Naive B cell (primary cell): Measurements from ENCODE around the gene SUSD5. TPM values are rescaled to one million over a fixed set of nuclear protein-coding genes. Genes with fewer than 3 reads are reported as not detected.
"Not testable (repeated sequence)": the region's sequence is repeated elsewhere in the genome, so short reads cannot be mapped to it uniquely, and the experiment has no call there.

Experiments used
- ATAC-seq, 2 donors: fragments of 150-1000 bp; cut with Tn5 transposase; 2 replicates each; pipeline ENCODE4 v1.10.0; 2021; ENCODE audit warnings: low read depth in 2 of 2, mild to moderate bottlenecking in 2 of 2, moderate library complexity in 2 of 2
- DNase-seq: peaks from one replicate; pipeline ENCODE4 v3.0.0; 2022
- H3K27ac Mint-ChIP-seq, 6 donors: one replicate each; pipeline ENCODE4 v1.8.0; 2020 to 2022; ENCODE audit warnings: mild to moderate bottlenecking in 6 of 6, mixed read lengths in 6 of 6, moderate library complexity in 5 of 6, inconsistent platforms in 2 of 6
- H3K27me3 Mint-ChIP-seq, 3 donors: one replicate each; pipeline ENCODE4 v1.8.0; 2021 to 2022; ENCODE audit warnings: mixed read lengths in 3 of 3, mild to moderate bottlenecking in 1 of 3
- H3K36me3 Mint-ChIP-seq, 2 donors: one replicate each; pipeline ENCODE4 v1.8.0; 2020 to 2022; ENCODE audit warnings: mixed read lengths in 2 of 2, inconsistent platforms in 1 of 2, mild to moderate bottlenecking in 1 of 2
- H3K4me1 Mint-ChIP-seq, 3 donors: one replicate each; pipeline ENCODE4 v1.8.0; 2020 to 2022; ENCODE audit warnings: mixed read lengths in 3 of 3, inconsistent platforms in 1 of 3, mild to moderate bottlenecking in 1 of 3, moderate library complexity in 1 of 3
- H3K4me3 Mint-ChIP-seq, 8 donors: one replicate each; pipeline ENCODE4 v1.8.0; 2020 to 2022; ENCODE audit warnings: mild to moderate bottlenecking in 8 of 8, mixed read lengths in 8 of 8, moderate library complexity in 8 of 8, inconsistent platforms in 2 of 8
- H3K9me3 Mint-ChIP-seq, 7 donors: one replicate each; pipeline ENCODE4 v1.8.0; 2020 to 2022; ENCODE audit warnings: mixed read lengths in 7 of 7, mild to moderate bottlenecking in 5 of 7, inconsistent platforms in 2 of 7, moderate library complexity in 1 of 7
- polyA plus RNA-seq, 6 donors: library from polyadenylated mRNA; unstranded; fragments of 300-500 nt; fragmentation: Illumina TruSeq; gene quantifications; one replicate each; pipeline ENCODE4 v1.2.3, GENCODE V29; 2021; ENCODE audit warnings: low read depth in 6 of 6

Gene SUSD5
- polyA plus RNA-seq, 6 donors from 2014 or later: 0.05 to 0.21 (median 0.18) TPM; not detected in 1

- Mint-ChIP-seq H3K27me3 (peaks cover 9 to 17% (median 16%) of the 10 kb centered on the region in 3 donors), H3K4me3 (no peak overlapping the region), H3K36me3 (peaks cover 0 to 10% of the 10 kb centered on the region in 2 donors), H3K4me1 (no peaks in the 10 kb centered on the region), H3K9me3 (peaks cover 2 to 25% (median 13%) of the 10 kb centered on the region in 7 donors), H3K27ac (no peak overlapping the region)
- DNase-seq (no peak), ATAC-seq (no peak)
Measured at GRCh38 chr3:33184863-33185262, 33.7 kb downstream of the SUSD5 start.

GRCh38 chr3:33181641-33182040, 37.0 kb downstream of the SUSD5 start:
- not testable (repeated sequence) for H3K4me1 Mint-ChIP-seq, DNase-seq

GRCh38 chr3:33181229-33181628, 37.4 kb downstream of the SUSD5 start:
- no peak for ATAC-seq
- DNase-seq: no peak
- H3K36me3 Mint-ChIP-seq: peaks cover 0 to 16% of the 10 kb centered on the region in 2 donors
- H3K27ac Mint-ChIP-seq: peak overlapping the region in 1 of 6 donors; percentile 58
- no peaks in the 10 kb centered on the region for H3K4me1 Mint-ChIP-seq
- peaks cover 5 to 46% (median 24%) of the 10 kb centered on the region in 7 donors for H3K9me3 Mint-ChIP-seq
- no peak overlapping the region for H3K4me3 Mint-ChIP-seq
- H3K27me3 Mint-ChIP-seq: peaks cover 8 to 12% (median 9%) of the 10 kb centered on the region in 3 donors

More at GRCh38 chr3:33181641-33182040, 37.0 kb downstream of the SUSD5 start:
- peaks cover 0 to 16% of the 10 kb centered on the region in 2 donors for H3K36me3 Mint-ChIP-seq
- peak overlapping the region in 1 of 6 donors; percentile 58 for H3K27ac Mint-ChIP-seq
- peaks cover 5 to 46% (median 24%) of the 10 kb centered on the region in 7 donors for H3K9me3 Mint-ChIP-seq
- H3K27me3 Mint-ChIP-seq: peaks cover 9 to 12% (median 10%) of the 10 kb centered on the region in 3 donors
- ATAC-seq, H3K4me3 Mint-ChIP-seq: not testable (repeated sequence)

GRCh38 chr3:33179132-33179531, 39.5 kb downstream of the SUSD5 start:
- ATAC-seq (no peak), DNase-seq (no peak)
- H3K36me3 Mint-ChIP-seq: peaks cover 0 to 8% of the 10 kb centered on the region in 2 donors
- H3K4me3 Mint-ChIP-seq: no peak overlapping the region
- H3K9me3 Mint-ChIP-seq: peaks cover under 1 to 46% (median 24%) of the 10 kb centered on the region in 7 donors
- H3K27me3 Mint-ChIP-seq: peaks cover 1 to 9% (median 5%) of the 10 kb centered on the region in 3 donors
- H3K27ac Mint-ChIP-seq: no peak overlapping the region
- H3K4me1 Mint-ChIP-seq: no peaks in the 10 kb centered on the region

GRCh38 chr3:33174711-33175414, 43.7 kb downstream of the SUSD5 start:
- peaks cover 0 to 6% of the 10 kb centered on the region in 2 donors for H3K36me3 Mint-ChIP-seq
- peaks cover 4 to 9% (median 5%) of the 10 kb centered on the region in 3 donors for H3K4me1 Mint-ChIP-seq
- DNase-seq: no peak
- no peak for ATAC-seq
- no peak overlapping the region for H3K27ac Mint-ChIP-seq
- H3K9me3 Mint-ChIP-seq: peaks cover 0 to 21% (median 11%) of the 10 kb centered on the region in 7 donors
- H3K27me3 Mint-ChIP-seq: peaks cover 0 to 5% (median 0%) of the 10 kb centered on the region in 3 donors
- no peak overlapping the region for H3K4me3 Mint-ChIP-seq

- H3K4me1 Mint-ChIP-seq: peaks cover 4 to 9% (median 5%) of the 10 kb centered on the region in 3 donors
- no peak for ATAC-seq
- H3K27me3 Mint-ChIP-seq: peaks cover 0 to 5% (median 0%) of the 10 kb centered on the region in 3 donors
- peak overlapping the region in 1 of 6 donors; percentile 71 for H3K27ac Mint-ChIP-seq
- DNase-seq: no peak
- peaks cover 0 to under 1% of the 10 kb centered on the region in 2 donors for H3K36me3 Mint-ChIP-seq
- no peak overlapping the region for H3K4me3 Mint-ChIP-seq
- H3K9me3 Mint-ChIP-seq: peaks cover 0 to 13% (median 8%) of the 10 kb centered on the region in 7 donors
Measured at GRCh38 chr3:33174095-33174494, 44.5 kb downstream of the SUSD5 start.

- H3K36me3 Mint-ChIP-seq: no peaks in the 10 kb centered on the region
- H3K4me3 Mint-ChIP-seq: no peak overlapping the region
- H3K4me1 Mint-ChIP-seq: peaks cover 4 to 9% (median 5%) of the 10 kb centered on the region in 3 donors
- ATAC-seq (no peak), DNase-seq (no peak)
- peaks cover 0 to 5% (median 0%) of the 10 kb centered on the region in 3 donors for H3K27me3 Mint-ChIP-seq
- H3K9me3 Mint-ChIP-seq: peaks cover 0 to 9% (median 4%) of the 10 kb centered on the region in 7 donors
- no peak overlapping the region for H3K27ac Mint-ChIP-seq
Measured at GRCh38 chr3:33173672-33174071, 44.9 kb downstream of the SUSD5 start.

GRCh38 chr3:33173103-33173502, 45.5 kb downstream of the SUSD5 start:
- Mint-ChIP-seq H3K4me3 (no peak overlapping the region), H3K36me3 (no peaks in the 10 kb centered on the region), H3K27ac (no peak overlapping the region), H3K4me1 (peaks cover 4 to 9% (median 5%) of the 10 kb centered on the region in 3 donors), H3K27me3 (peaks cover 0 to 3% (median 0%) of the 10 kb centered on the region in 3 donors), H3K9me3 (peaks cover 0 to 3% (median 3%) of the 10 kb centered on the region in 7 donors)
- ATAC-seq: no peak
- no peak for DNase-seq

- peak overlapping the region in 1 of 6 donors; percentile 2 for H3K27ac Mint-ChIP-seq
- ATAC-seq: peak in 1 of 2 donors; percentile 52
- H3K36me3 Mint-ChIP-seq: no peaks in the 10 kb centered on the region
- DNase-seq: no peak
- peaks cover 4 to 9% (median 5%) of the 10 kb centered on the region in 3 donors for H3K4me1 Mint-ChIP-seq
- H3K27me3 Mint-ChIP-seq: no peaks in the 10 kb centered on the region
- H3K9me3 Mint-ChIP-seq: no peaks in the 10 kb centered on the region
- no peak overlapping the region for H3K4me3 Mint-ChIP-seq
Measured at GRCh38 chr3:33171580-33171979, 47.0 kb downstream of the SUSD5 start.

GRCh38 chr3:33170531-33170930, 48.1 kb downstream of the SUSD5 start:
- Mint-ChIP-seq H3K27me3 (no peaks in the 10 kb centered on the region), H3K9me3 (no peaks in the 10 kb centered on the region), H3K4me1 (peaks cover 4 to 9% (median 5%) of the 10 kb centered on the region in 3 donors), H3K4me3 (no peak overlapping the region), H3K36me3 (no peaks in the 10 kb centered on the region), H3K27ac (no peak overlapping the region)
- no peak for ATAC-seq
- no peak for DNase-seq

- H3K27ac Mint-ChIP-seq: no peak overlapping the region
- no peaks in the 10 kb centered on the region for H3K9me3 Mint-ChIP-seq
- no peak for ATAC-seq
Measured at GRCh38 chr3:33167716-33168336, 50.8 kb downstream of the SUSD5 start.

GRCh38 chr3:33167284-33167683, 51.3 kb downstream of the SUSD5 start:
- H3K36me3 Mint-ChIP-seq: no peaks in the 10 kb centered on the region
- no peak for DNase-seq

More at GRCh38 chr3:33167716-33168336, 50.8 kb downstream of the SUSD5 start:
- Mint-ChIP-seq H3K4me1 (peaks cover 11 to 14% (median 13%) of the 10 kb centered on the region in 3 donors), H3K4me3 (no peak overlapping the region), H3K27me3 (no peaks in the 10 kb centered on the region), H3K36me3 (no peaks in the 10 kb centered on the region)
- no peak for DNase-seq

GRCh38 chr3:33166095-33166494, 52.5 kb downstream of the SUSD5 start:
- Mint-ChIP-seq H3K27me3 (no peaks in the 10 kb centered on the region), H3K4me1 (peaks cover 5 to 8% (median 7%) of the 10 kb centered on the region in 3 donors), H3K36me3 (no peaks in the 10 kb centered on the region), H3K9me3 (no peaks in the 10 kb centered on the region), H3K4me3 (no peak overlapping the region), H3K27ac (no peak overlapping the region)
- DNase-seq (no peak), ATAC-seq (no peak)

More at GRCh38 chr3:33167284-33167683, 51.3 kb downstream of the SUSD5 start:
- Mint-ChIP-seq H3K9me3 (no peaks in the 10 kb centered on the region), H3K27ac (no peak overlapping the region), H3K4me3 (no peak overlapping the region), H3K4me1 (peaks cover 11 to 14% (median 13%) of the 10 kb centered on the region in 3 donors), H3K27me3 (no peaks in the 10 kb centered on the region)
- ATAC-seq: no peak
